Panc1 (cell line): ENCODE data around the gene SHISAL2A.

Experiments used
- TCF7L2 ChIP-seq: IDR thresholded peaks from 2 replicates; pipeline ENCODE4 v1.6.1; 2011; ENCODE audit warnings: mild to moderate bottlenecking, low read depth, low read length, inconsistent platforms
- TF ChIP-seq, protein P1 (sequence below): fragments of 450-650 bp; IDR thresholded peaks from 2 replicates; pipeline ENCODE4 v1.5.1; 2017; ENCODE audit warnings: mild to moderate bottlenecking

GRCh38 chr1:52629667-52630066, 3.3 kb upstream of the SHISAL2A start:
- TF ChIP-seq, protein P1, sequence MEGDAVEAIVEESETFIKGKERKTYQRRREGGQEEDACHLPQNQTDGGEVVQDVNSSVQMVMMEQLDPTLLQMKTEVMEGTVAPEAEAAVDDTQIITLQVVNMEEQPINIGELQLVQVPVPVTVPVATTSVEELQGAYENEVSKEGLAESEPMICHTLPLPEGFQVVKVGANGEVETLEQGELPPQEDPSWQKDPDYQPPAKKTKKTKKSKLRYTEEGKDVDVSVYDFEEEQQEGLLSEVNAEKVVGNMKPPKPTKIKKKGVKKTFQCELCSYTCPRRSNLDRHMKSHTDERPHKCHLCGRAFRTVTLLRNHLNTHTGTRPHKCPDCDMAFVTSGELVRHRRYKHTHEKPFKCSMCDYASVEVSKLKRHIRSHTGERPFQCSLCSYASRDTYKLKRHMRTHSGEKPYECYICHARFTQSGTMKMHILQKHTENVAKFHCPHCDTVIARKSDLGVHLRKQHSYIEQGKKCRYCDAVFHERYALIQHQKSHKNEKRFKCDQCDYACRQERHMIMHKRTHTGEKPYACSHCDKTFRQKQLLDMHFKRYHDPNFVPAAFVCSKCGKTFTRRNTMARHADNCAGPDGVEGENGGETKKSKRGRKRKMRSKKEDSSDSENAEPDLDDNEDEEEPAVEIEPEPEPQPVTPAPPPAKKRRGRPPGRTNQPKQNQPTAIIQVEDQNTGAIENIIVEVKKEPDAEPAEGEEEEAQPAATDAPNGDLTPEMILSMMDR, result no peak
- TF ChIP-seq TCF7L2, result no peak
